Measurements from ENCODE around the gene OLFM1.

DNA sequence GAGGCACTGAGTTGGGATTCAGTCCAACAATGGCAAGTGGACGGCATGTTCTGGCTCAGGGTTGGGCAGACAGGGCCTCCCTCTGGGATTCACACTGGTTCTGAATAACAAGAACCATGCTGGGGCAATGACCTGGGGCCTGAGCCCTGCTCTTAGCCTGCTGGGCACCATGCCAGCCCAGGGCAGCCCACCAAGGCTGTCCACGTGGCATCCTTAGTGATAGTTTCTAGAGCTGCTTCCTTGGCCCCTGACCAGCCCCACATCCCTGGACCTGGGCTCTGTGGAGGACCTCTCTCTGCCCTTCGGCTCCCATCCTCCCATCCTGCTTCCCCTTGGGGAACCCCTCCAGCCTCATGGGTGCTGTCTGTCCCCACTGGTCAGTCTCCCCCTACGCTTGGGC is 22.3 kb upstream of the OLFM1 start:
- TF ChIP-seq POLR2AphosphoS5 (IDR thresholded peaks at IDR 0.05; ENCODE audit: low read depth, low read length) (no peak), TAF1 (IDR thresholded peaks at IDR 0.05; ENCODE audit: borderline replicate concordance, insufficient read depth, low read length) (no peak)

Data from PFSK-1 (cell line).